ENCODE results near the gene DUS2.
"Not testable (repeated sequence)": the region's sequence is repeated elsewhere in the genome, so short reads cannot be mapped to it uniquely, and the experiment has no call there.

The DUS2 gene

GRCh38 chr16:68022728-68023537, at the start of gene DUS2, which contains the start of gene DDX28:
Gene DUS2 (plus strand): TSS chr16:68023284. CDS start chr16:68038024, 14,740 bp downstream.
Gene DDX28 (minus strand): TSS chr16:68023232. CDS start chr16:68023202, 30 bp downstream.
- peak; percentile 95 for DNase-seq

GRCh38 chr16:67975321-67976105, 47.6 kb upstream of the DUS2 start:
- no peak for DNase-seq

GRCh38 chr16:67976205-67976604, 46.9 kb upstream of the DUS2 start:
- DNase-seq, result no peak

GRCh38 chr16:67977005-67977404, 46.1 kb upstream of the DUS2 start:
- no peak for DNase-seq

GRCh38 chr16:67977469-67978227, 45.4 kb upstream of the DUS2 start:
- no peak for DNase-seq

GRCh38 chr16:67979955-67980678, 43.0 kb upstream of the DUS2 start, which contains the start of gene DPEP3:
Gene DPEP3 (minus strand): TSS chr16:67980499. CDS start chr16:67980380, 119 bp downstream.
- DNase-seq, result no peak

- DNase-seq, result no peak
Measured at GRCh38 chr16:67982011-67982696, 40.9 kb upstream of the DUS2 start.

GRCh38 chr16:67986949-67987348, 36.1 kb upstream of the DUS2 start:
- no peak for DNase-seq

- DNase-seq, result peak; percentile 35
Measured at GRCh38 chr16:67987460-67988160, 35.5 kb upstream of the DUS2 start.

- DNase-seq, result no peak
Measured at GRCh38 chr16:67988675-67989074, 34.4 kb upstream of the DUS2 start.

- peak; percentile 8 for DNase-seq
Measured at GRCh38 chr16:67989322-67990017, 33.6 kb upstream of the DUS2 start.

GRCh38 chr16:67990018-67990386, 33.1 kb upstream of the DUS2 start:
- DNase-seq, result no peak

GRCh38 chr16:67992661-67993206, 30.4 kb upstream of the DUS2 start:
- DNase-seq, result no peak

- DNase-seq, result peak; percentile 68
Measured at GRCh38 chr16:67993207-67994039, 29.7 kb upstream of the DUS2 start.

GRCh38 chr16:67994040-67994408, 29.1 kb upstream of the DUS2 start:
- DNase-seq, result not testable (repeated sequence)

- DNase-seq, result no peak
Measured at GRCh38 chr16:67995423-67995822, 27.7 kb upstream of the DUS2 start.

GRCh38 chr16:67996666-67997065, 26.4 kb upstream of the DUS2 start:
- no peak for DNase-seq

- not testable (repeated sequence) for DNase-seq
Measured at GRCh38 chr16:67998231-67998778, 24.8 kb upstream of the DUS2 start.
